Neutrophil (primary cell): Measurements from ENCODE around the gene TIGD3.
"Not testable (repeated sequence)": the region's sequence is repeated elsewhere in the genome, so short reads cannot be mapped to it uniquely, and the experiment has no call there.

Experiments used
- H3K27ac ChIP-seq: fragments of 200-600 bp; sonication (generic); 2 replicates; pipeline ENCODE4 v1.5.1; 2016; ENCODE audit warnings: mild to moderate bottlenecking, moderate library complexity
- H3K27me3 ChIP-seq: fragments of 200-600 bp; sonication (generic); 2 replicates; pipeline ENCODE4 v1.6.0; 2016; ENCODE audit warnings: mild to moderate bottlenecking
- H3K36me3 ChIP-seq: fragments of 200-600 bp; sonication (generic); 2 replicates; pipeline ENCODE4 v1.5.1; 2017
- H3K4me1 ChIP-seq, 2 experiments: fragments of 200-600 bp in 1 of 2; sonication (generic) in 1 of 2; 1 replicate in 1 of 2; 2 replicates in 1 of 2; pipeline versions ENCODE4 v1.5.1 to v1.6.1; 2013 to 2016; ENCODE audit warnings: low read depth in 1 of 2, low read length in 1 of 2, mild to moderate bottlenecking in 1 of 2, moderate library complexity in 1 of 2; ENCODE audit not compliant: control insufficient read depth in 1 of 2, insufficient read depth in 1 of 2
- H3K4me3 ChIP-seq, 2 experiments: fragments of 200-600 bp in 1 of 2; sonication (generic) in 1 of 2; 1 replicate in 1 of 2; 2 replicates in 1 of 2; pipeline ENCODE4 v1.5.1; 2013 to 2016; ENCODE audit warnings: low read depth in 1 of 2, low read length in 1 of 2, mild to moderate bottlenecking in 1 of 2, moderate library complexity in 1 of 2
- H3K9me3 ChIP-seq: fragments of 200-600 bp; sonication (generic); 2 replicates; pipeline ENCODE4 v1.5.1; 2016
- TF ChIP-seq, protein P1 (sequence below): fragments of 200-600 bp; sonication (generic); IDR thresholded peaks from 2 replicates; pipeline ENCODE4 v1.5.1; 2016; ENCODE audit warnings: antibody characterized with exemption

The TIGD3 gene

DNA sequence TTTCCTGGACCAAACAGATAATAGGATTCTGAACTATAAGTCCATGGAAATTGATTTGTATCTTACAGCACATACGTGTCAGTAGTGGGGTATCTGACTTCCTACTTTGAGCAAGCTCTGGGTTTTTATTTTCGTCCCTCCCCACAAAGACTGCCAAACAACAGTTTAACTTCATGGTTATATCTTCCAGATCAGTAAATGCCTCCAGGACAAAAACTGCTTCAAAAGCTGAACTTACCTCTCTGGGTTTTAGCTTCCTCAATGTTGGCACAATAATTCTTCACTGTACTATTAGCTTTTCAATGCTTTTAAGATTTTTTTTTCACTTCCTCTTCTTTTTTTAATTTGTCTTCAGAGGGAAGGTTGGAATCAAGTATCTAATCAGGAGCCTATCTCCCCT, 25.1 kb upstream of the TIGD3 start:
- Histone ChIP-seq H3K36me3 (no peaks in the 10 kb centered on the region), H3K4me3 (no peak overlapping the region), H3K4me1 (peaks cover 4 to 8% of the 10 kb centered on the region in 2 experiments), H3K27me3 (no peaks in the 10 kb centered on the region), H3K9me3 (no peaks in the 10 kb centered on the region), H3K27ac (no peak overlapping the region)
- TF ChIP-seq, protein P1, sequence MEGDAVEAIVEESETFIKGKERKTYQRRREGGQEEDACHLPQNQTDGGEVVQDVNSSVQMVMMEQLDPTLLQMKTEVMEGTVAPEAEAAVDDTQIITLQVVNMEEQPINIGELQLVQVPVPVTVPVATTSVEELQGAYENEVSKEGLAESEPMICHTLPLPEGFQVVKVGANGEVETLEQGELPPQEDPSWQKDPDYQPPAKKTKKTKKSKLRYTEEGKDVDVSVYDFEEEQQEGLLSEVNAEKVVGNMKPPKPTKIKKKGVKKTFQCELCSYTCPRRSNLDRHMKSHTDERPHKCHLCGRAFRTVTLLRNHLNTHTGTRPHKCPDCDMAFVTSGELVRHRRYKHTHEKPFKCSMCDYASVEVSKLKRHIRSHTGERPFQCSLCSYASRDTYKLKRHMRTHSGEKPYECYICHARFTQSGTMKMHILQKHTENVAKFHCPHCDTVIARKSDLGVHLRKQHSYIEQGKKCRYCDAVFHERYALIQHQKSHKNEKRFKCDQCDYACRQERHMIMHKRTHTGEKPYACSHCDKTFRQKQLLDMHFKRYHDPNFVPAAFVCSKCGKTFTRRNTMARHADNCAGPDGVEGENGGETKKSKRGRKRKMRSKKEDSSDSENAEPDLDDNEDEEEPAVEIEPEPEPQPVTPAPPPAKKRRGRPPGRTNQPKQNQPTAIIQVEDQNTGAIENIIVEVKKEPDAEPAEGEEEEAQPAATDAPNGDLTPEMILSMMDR, result no peak

DNA sequence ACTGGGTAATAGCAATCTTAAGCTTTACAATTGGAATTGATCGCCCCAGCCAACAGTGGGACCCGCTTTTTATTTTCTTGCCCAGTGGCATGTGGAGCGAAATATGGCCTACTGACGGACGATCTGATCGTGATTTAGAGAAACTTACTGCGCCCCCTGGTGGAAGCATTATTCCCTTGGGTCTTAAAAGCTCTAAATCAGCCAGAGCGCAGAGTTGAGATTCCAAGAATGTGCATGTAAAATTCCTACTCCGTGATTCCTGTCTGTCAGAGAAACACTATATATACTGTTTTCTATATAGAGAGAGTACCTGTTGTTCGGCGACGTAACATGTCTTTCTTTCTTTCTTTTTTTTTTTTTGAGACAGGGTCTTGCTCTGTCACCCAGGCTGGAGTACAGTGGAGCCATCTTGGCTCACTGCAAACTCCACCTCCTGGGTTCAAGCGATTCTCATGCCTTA, 24.6 kb upstream of the TIGD3 start:
- no peaks in the 10 kb centered on the region for H3K9me3 ChIP-seq
- no peak overlapping the region for H3K4me3 ChIP-seq
- H3K27ac ChIP-seq, result no peak overlapping the region
- peaks cover 8 to 13% of the 10 kb centered on the region in 2 experiments for H3K4me1 ChIP-seq
- TF ChIP-seq, protein P1, result peak; percentile 74
- H3K36me3 ChIP-seq, result no peaks in the 10 kb centered on the region
- H3K27me3 ChIP-seq, result no peaks in the 10 kb centered on the region

DNA sequence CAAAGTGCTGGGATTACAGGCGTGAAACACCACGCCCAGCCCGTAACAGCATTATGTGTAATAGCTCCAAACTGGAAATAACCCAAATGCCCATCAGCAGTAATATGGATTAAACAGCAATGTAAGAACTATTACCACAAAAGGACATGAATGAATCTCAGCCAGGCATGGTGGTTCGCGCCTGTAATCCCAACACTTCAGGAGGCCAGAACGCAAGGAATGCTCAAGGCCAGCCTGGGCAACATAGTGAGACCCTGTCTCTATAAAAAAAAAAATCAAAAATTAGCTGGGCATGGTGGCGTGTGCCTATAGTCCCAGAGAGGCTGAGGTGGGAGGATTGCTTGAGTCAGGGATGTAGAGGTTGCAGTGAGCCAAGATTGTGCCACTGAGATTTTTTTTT, 24.0 kb upstream of the TIGD3 start:
- Histone ChIP-seq H3K27ac (no peak overlapping the region), H3K9me3 (no peaks in the 10 kb centered on the region), H3K27me3 (no peaks in the 10 kb centered on the region), H3K4me3 (no peak overlapping the region), H3K36me3 (no peaks in the 10 kb centered on the region), H3K4me1 (peaks cover 14 to 19% of the 10 kb centered on the region in 2 experiments)
- TF ChIP-seq, protein P1, result no peak

DNA sequence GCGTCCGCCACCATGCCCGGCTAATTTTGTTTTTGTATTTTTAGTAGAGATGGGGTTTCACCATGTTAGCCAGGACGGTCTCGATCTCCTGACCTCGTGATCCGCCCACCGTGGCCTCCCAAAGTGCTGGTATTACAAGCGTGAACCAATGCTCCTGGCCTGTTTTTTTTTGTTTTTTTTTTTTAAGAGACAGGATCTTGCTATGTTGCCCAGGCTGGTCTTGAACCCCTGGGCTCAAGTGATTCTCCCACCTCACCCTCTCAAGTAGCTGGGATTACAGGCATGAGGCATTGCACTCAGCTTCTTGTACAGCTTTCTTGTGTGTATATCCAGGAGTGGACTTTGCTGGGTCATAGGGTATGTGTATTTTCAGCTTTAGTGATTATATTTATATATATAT, 22.0 kb upstream of the TIGD3 start:
- not testable (repeated sequence) for H3K4me3 ChIP-seq, H3K27me3 ChIP-seq, H3K27ac ChIP-seq, H3K36me3 ChIP-seq, H3K9me3 ChIP-seq
- peaks cover 15 to 20% of the 10 kb centered on the region in 2 experiments for H3K4me1 ChIP-seq

DNA sequence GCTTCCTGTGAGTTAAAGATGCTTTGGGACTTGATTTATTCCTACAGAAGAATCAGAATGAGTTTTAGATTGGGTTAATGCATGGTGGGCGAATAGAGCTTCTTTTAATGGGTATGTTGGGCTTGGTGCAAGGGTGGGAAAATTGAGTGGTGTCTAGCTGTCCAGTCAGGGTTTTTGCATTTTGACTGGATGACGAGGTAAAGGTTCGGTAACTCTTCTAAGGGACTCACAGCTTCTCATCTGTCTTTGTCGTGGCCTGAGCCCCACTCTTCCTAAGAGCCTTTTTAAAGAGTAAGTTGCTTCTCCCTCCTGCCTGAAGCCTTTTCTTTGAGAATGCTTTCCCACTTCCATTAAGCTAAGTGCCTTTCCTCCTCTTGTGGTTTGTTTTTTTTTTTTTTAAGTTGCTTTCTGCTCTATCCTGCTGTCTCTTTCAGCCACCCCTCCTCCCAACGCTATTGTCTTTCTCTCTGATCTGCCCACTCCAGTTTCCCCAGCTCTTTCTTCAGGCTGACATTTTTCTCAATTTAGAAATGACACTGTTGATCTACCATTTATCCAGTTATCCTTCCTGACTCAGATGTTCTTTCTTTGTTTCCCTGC, 19.8 kb upstream of the TIGD3 start:
- no peaks in the 10 kb centered on the region for H3K9me3 ChIP-seq
- H3K36me3 ChIP-seq, result peaks cover 9% of the 10 kb centered on the region
- no peaks in the 10 kb centered on the region for H3K27me3 ChIP-seq
- peak overlapping the region; percentile 83 for H3K27ac ChIP-seq
- TF ChIP-seq, protein P1, result no peak
- H3K4me1 ChIP-seq, result peaks cover 15 to 20% of the 10 kb centered on the region in 2 experiments
- peak overlapping the region; percentile 88 to 98 for H3K4me3 ChIP-seq

DNA sequence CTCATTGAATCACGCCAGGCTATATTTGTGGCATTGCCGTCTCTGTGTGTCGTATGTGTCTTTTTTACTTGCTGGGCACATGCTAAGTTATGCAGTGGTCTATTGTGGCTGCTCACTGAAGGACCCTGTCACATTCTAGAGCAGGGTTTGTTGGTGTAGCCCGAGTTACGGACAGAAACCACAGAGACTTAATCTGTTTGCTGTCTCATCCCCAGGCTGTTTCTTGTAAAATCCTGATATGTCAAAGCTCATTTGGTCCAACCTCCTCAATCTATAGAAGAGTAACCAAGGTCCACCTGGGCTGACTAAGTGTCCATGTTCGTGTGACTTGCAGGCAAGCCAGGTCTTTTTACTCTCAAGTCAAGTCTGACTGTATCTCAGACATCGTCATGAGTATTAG, 15.9 kb upstream of the TIGD3 start:
- Histone ChIP-seq H3K4me1 (peaks cover 15 to 17% of the 10 kb centered on the region in 2 experiments), H3K27me3 (no peaks in the 10 kb centered on the region), H3K9me3 (no peaks in the 10 kb centered on the region), H3K4me3 (no peak overlapping the region), H3K27ac (no peak overlapping the region), H3K36me3 (peaks cover 48% of the 10 kb centered on the region)
- TF ChIP-seq, protein P1, result no peak
